HG03103 (cell line): Measurements from ENCODE around the gene CCNB2.
"Not testable (repeated sequence)": the region's sequence is repeated elsewhere in the genome, so short reads cannot be mapped to it uniquely, and the experiment has no call there.

Source experiments
- ATAC-seq: cut with Tn5 transposase; IDR thresholded peaks from one replicate; pipeline ENCODE4 v1.9.1; 2021; ENCODE audit warnings: low read depth; ENCODE audit not compliant: unreplicated experiment

Gene CCNB2

GRCh38 chr15:59104912-59105732 lies at the start of gene CCNB2:
Gene CCNB2, plus strand, starts transcription at chr15:59105146. Its CDS starts 123 bp downstream, at chr15:59105269.
- ATAC-seq = peak; percentile 97

- no peak for ATAC-seq
Measured at GRCh38 chr15:59059076-59059597, 45.8 kb upstream of the CCNB2 start.

GRCh38 chr15:59060348-59060747 lies 44.6 kb upstream of the CCNB2 start:
- ATAC-seq = no peak

GRCh38 chr15:59063042-59063441 lies 41.9 kb upstream of the CCNB2 start:
- no peak for ATAC-seq

- ATAC-seq = no peak
Measured at GRCh38 chr15:59069430-59069829, 35.5 kb upstream of the CCNB2 start.

- ATAC-seq = no peak
Measured at GRCh38 chr15:59074607-59075006, 30.3 kb upstream of the CCNB2 start.

- ATAC-seq = no peak
Measured at GRCh38 chr15:59087731-59088130, 17.2 kb upstream of the CCNB2 start.

GRCh38 chr15:59094077-59094476 lies 10.9 kb upstream of the CCNB2 start:
- ATAC-seq = no peak

- no peak for ATAC-seq
Measured at GRCh38 chr15:59096429-59096828, 8.5 kb upstream of the CCNB2 start.

GRCh38 chr15:59099162-59099685 lies 5.7 kb upstream of the CCNB2 start:
- no peak for ATAC-seq

GRCh38 chr15:59104602-59104911 lies 389 bp upstream of the CCNB2 start:
- no peak for ATAC-seq

GRCh38 chr15:59105854-59106253 lies 908 bp downstream of the CCNB2 start:
- ATAC-seq = no peak

GRCh38 chr15:59111251-59111650 lies 6.3 kb downstream of the CCNB2 start:
- no peak for ATAC-seq

- ATAC-seq = no peak
Measured at GRCh38 chr15:59115047-59115446, 10.1 kb downstream of the CCNB2 start.

GRCh38 chr15:59116141-59116540 lies 11.2 kb downstream of the CCNB2 start:
- no peak for ATAC-seq

GRCh38 chr15:59116771-59117170 lies 11.8 kb downstream of the CCNB2 start:
- no peak for ATAC-seq

GRCh38 chr15:59119625-59120024 lies 14.7 kb downstream of the CCNB2 start:
- no peak for ATAC-seq

- no peak for ATAC-seq
Measured at GRCh38 chr15:59120937-59121336, 16.0 kb downstream of the CCNB2 start.

GRCh38 chr15:59124261-59124660 lies 19.3 kb downstream of the CCNB2 start:
- no peak for ATAC-seq

- not testable (repeated sequence) for ATAC-seq
Measured at GRCh38 chr15:59125683-59126082, 20.7 kb downstream of the CCNB2 start.

GRCh38 chr15:59127255-59127654 lies 22.3 kb downstream of the CCNB2 start:
- ATAC-seq = not testable (repeated sequence)

GRCh38 chr15:59131456-59131855 lies 26.5 kb downstream of the CCNB2 start:
- ATAC-seq = no peak
